GM04503 (cell line): ENCODE measurements around the gene HS1BP3.

Experiments used
- DNase-seq: peaks from one replicate; pipeline ENCODE4 v3.0.0-alpha.2; 2012; ENCODE audit warnings: low read depth

Gene HS1BP3

GRCh38 chr2:20584399-20585358 lies 66.2 kb downstream of the HS1BP3 start:
- DNase-seq, result peak; percentile 92

GRCh38 chr2:20584045-20584398 lies 66.9 kb downstream of the HS1BP3 start:
- DNase-seq, result no peak

- no peak for DNase-seq
Observed at GRCh38 chr2:20583425-20583881, 67.4 kb downstream of the HS1BP3 start.

GRCh38 chr2:20582600-20583221 lies 68.2 kb downstream of the HS1BP3 start:
- DNase-seq, result no peak

- DNase-seq, result no peak
Observed at GRCh38 chr2:20580690-20581437, 70.0 kb downstream of the HS1BP3 start.

- no peak for DNase-seq
Observed at GRCh38 chr2:20579866-20580265, 71.0 kb downstream of the HS1BP3 start.

- DNase-seq, result peak; percentile 87
Observed at GRCh38 chr2:20578895-20579825, 71.7 kb downstream of the HS1BP3 start.

- no peak for DNase-seq
Observed at GRCh38 chr2:20578266-20578894, 72.5 kb downstream of the HS1BP3 start.

GRCh38 chr2:20577495-20578235 lies 73.2 kb downstream of the HS1BP3 start:
- DNase-seq, result no peak

- no peak for DNase-seq
Observed at GRCh38 chr2:20576598-20577115, 74.2 kb downstream of the HS1BP3 start.

GRCh38 chr2:20575935-20576597 lies 74.8 kb downstream of the HS1BP3 start:
- DNase-seq, result no peak

- DNase-seq, result no peak
Observed at GRCh38 chr2:20575414-20575813, 75.5 kb downstream of the HS1BP3 start.

GRCh38 chr2:20574930-20575329 lies 76.0 kb downstream of the HS1BP3 start:
- no peak for DNase-seq

- DNase-seq, result no peak
Observed at GRCh38 chr2:20574423-20574911, 76.4 kb downstream of the HS1BP3 start.

- no peak for DNase-seq
Observed at GRCh38 chr2:20573620-20574422, 77.1 kb downstream of the HS1BP3 start.

- DNase-seq, result no peak
Observed at GRCh38 chr2:20572221-20572620, 78.7 kb downstream of the HS1BP3 start.

GRCh38 chr2:20571644-20572215 lies 79.2 kb downstream of the HS1BP3 start:
- DNase-seq, result no peak

- no peak for DNase-seq
Observed at GRCh38 chr2:20571231-20571630, 79.7 kb downstream of the HS1BP3 start.
